Activated CD4-positive, alpha-beta T cell treated with anti-CD3 and anti-CD28 coated beads, Interleukin-2, Interleukin-4, amounts not matched to agents 100 ng/mL and 50 ng/mL, durations not matched to agents 16 hours and 8 hours (primary cell): ENCODE results near the gene ATP1B1.

ENCODE experiments used
- DNase-seq: peaks from one replicate; pipeline ENCODE4 v3.0.0-alpha.2; 2020; ENCODE audit warnings: low spot score

Gene ATP1B1

GRCh38 chr1:169106095-169106920, at the start of gene ATP1B1:
Gene ATP1B1 (plus strand): TSS chr1:169106690. CDS start chr1:169106830, 140 bp downstream.
- peak; percentile 76 for DNase-seq

GRCh38 chr1:169059421-169059820, 47.1 kb upstream of the ATP1B1 start:
- DNase-seq, result no peak

DNA sequence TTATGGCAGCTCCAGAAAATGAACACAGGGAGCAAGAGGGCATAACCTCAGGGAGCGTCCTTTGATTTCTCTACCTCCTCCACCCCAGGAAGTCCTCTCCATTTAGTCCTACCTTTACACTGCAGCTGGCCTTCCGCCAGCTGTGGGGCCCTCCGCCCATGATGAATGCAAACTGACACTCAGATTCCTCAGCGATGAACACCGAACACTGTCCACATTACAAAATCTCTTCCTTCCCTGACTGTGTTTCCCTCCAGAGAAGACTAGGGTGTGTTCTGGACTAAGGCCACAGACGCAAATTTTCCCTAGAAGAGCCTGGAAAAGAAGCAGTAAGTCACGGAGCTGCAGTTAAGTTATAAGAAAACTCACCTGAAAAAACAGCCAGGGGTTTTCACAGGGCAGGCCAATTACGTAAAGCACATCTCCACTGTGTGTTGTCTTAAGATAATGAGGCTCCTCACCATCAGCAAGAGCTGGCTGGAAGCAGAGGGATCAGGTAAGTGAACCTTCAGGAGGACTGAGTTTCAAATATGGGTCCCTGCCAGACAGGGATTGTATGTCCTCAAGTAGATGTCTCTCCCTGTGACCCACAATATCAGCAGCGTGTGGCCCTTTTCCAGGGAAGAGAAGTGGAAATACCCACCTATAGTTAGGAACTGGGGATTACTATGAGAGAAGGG, 46.3 kb upstream of the ATP1B1 start:
- DNase-seq, result no peak

DNA sequence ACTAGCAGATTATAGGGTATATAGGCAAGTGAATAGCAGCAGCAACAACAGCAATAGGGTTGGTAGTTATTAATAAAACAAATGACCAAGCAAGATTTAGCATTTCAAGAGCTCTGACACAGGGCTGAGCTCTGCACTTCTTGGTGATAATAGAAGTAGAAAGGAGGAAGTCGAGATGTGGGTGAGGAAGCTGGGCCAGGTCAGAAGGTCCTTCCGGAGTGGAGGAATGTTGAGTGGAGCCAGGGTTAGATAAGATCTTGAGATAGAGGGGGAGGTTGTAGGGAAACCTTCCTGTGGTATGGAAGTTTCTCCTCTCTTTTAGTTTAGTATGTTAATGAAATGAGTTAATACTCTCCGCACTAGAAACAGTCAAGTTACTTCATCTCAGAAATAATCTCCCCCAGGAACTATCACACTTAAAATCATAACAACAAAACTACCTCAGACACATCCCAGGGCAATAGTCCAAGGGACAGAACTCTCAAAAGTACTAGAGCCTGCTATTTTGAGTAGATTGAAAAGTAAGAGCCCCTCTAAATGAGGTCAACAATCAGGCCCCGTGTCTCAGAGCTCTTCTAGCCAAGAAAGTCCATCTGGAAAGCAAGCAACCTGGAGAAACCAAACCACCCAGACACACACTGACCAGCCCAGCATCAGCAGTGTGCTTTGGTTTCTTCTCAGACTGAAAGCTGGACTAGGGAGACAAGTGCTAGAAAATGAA, 45.4 kb upstream of the ATP1B1 start:
- no peak for DNase-seq

DNA sequence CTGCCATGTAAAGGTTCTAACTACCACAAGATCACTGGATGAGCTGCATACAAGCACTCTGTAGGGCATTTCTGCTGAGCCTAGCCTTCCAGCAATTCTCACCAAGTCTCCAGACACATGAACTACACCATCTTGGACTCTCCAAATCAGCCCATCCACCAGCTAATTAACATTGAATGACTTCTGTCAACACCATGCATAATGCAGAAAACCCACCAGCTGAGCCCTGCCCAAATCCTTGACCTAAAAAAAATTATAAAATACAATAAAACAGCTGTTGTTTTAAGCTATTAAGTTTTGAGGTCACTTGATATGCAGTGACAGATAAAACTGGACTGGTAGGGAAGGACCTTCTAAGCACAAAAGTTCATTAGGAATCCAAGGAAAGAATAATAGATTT, 44.3 kb upstream of the ATP1B1 start:
- no peak for DNase-seq

DNA sequence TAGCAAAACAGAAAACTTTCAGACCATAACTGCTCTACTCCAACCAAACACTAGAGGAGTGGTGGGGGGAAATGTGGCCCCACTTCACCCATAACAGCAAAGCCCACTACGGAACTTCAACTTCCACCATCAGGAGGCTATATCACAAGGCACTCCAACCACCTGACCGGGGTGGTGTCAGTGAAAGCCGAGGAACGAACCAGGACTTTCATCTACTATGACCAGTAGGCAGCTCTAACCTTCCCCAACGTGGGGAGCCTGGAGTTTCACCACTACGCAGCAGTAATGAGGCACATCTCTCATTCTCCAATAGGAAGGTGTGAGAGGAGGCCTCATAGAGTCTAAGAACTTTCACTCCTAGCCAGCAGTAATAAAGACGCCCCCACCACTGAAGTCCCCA, 42.4 kb upstream of the ATP1B1 start:
- DNase-seq, result no peak

GRCh38 chr1:169070547-169070946, 35.9 kb upstream of the ATP1B1 start:
- no peak for DNase-seq

DNA sequence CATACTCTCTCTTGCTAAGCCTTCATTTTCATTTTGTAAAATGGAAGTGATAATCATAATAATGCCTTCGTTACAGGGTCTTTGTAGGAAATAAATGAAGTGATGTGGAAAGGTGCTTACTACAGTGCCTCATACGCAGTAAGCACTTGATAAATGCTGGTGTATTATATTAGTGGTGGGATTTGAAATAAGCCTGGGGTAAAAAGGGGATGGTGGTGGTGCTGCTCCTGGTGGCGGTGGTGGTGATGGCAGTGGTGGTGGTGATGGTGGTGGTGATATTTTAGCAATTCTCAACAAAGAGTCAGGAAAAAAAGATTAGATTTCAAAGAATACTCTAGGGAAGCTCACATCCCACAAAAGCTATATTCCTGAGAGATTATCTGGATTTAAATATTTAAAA, 35.5 kb upstream of the ATP1B1 start:
- DNase-seq, result no peak

DNA sequence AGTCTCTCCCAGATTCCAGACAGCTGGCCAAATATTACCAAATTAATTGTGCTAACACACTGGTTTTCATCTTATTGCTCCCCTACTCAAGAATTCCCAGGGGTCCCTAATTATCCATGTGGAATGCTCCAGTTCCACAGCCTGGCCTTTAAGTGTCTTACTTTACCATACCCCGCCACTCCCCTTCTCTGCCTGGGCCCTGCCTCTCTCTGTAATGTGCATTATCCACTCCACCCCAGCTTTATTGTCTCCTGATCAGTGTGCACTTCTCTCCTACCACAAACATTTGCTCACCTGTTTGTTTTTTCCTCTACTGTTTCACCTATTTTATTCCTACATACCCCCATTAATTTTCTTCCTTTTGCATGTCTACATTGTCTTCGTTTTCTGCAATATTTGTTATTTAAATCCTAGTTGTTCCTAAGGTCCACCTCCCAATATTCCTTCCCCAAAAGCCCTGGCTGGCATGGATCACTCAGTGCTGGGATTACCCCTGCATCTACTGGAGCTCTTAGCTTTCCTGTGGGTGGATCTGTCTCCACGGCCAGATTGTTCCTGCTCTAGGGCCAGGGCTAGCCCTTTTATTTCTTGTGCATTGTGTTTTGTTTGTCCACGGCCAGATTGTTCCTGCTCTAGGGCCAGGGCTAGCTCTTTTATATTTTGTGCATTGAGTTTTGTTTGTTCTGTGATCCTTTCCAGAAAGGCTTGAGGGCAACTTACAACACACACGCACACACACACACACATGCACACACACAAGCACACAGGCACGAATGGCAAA, 33.4 kb upstream of the ATP1B1 start:
- no peak for DNase-seq

GRCh38 chr1:169078163-169078883, 28.2 kb upstream of the ATP1B1 start:
- no peak for DNase-seq

GRCh38 chr1:169081503-169082123, 24.9 kb upstream of the ATP1B1 start:
- no peak for DNase-seq

- no peak for DNase-seq
Measured at GRCh38 chr1:169085911-169086310, 20.6 kb upstream of the ATP1B1 start.

DNA sequence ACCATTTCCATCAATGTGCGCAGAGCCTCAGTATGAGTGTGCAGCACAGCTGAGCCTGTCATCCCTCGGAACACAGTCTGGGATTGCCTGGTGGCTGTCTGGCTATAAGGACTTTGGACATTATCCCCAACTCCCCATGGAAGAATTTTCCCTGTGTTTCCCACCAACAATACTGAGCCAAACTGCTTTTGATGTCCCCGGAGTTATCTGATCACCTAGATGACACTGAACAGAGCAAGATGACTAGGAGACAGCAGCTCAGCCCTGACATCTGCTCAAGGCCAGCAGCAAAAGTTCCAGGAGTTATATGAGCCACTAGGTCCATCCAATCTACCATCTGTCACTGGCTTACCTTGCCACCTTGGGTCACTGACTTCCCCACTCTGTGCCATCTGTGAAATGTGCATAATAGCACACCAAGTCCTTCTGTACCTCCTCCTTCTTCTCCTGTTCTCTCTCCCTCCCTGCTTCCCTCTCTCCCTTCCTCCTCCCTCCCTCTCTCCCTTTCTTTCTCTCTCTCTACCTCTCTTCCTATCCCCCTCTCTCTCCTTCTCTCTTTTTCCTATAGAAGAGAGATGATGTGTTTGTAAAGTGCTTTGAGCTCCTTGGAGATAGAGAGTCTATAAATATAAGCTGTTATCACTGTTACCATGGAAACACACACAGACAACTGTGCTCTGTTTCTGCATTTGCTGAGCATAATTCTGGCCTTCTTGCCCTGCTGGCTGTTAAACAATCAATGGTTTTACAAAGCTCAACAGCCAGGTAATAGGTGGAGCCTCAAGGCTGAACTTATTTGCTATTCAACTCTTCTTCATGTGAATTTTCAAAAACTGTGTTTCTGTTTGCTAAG, 19.7 kb upstream of the ATP1B1 start:
- DNase-seq, result no peak

DNA sequence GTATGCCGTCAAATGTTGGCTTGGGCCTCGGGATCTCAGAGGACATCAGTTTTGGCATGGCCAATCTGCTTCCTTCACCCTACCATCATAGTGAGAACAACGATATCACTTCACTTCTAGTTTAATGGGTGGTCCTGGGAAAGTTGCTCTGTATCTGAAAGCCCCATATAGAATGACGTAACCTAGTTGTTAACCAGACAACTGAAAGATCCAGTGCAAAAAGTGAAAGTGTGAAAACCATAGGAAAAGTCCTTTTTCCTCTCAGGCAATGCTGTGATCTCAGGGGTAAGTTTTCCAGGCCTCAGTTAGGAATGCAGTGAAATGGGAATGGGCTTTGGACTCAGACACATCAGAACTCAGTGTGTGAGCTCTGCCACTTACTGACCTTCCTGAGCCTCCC, 18.6 kb upstream of the ATP1B1 start:
- DNase-seq, result no peak

DNA sequence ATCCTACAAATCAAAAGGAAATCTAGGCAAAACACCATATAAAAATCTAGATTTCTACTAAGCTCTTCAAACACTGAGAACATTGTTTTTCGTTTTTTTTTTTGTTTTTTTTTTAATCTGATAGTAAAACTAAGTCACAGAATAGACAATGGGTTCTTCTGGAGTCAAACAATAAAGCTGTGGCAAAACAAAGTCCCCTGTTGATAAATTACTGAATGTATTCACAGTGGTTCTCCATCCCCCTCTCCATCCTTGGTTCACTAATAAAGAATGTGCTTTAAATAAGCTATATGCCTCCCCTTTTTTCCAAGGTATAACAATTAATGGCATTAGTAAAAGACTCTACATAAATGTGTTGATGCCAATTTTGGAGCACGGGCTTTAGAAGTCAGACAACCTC, 16.7 kb upstream of the ATP1B1 start:
- no peak for DNase-seq

- no peak for DNase-seq
Measured at GRCh38 chr1:169090308-169090899, 16.1 kb upstream of the ATP1B1 start.

- DNase-seq, result no peak
Measured at GRCh38 chr1:169090900-169091311, 15.6 kb upstream of the ATP1B1 start.

GRCh38 chr1:169091480-169091941, 15.0 kb upstream of the ATP1B1 start:
- no peak for DNase-seq

- no peak for DNase-seq
Measured at GRCh38 chr1:169092399-169092798, 14.1 kb upstream of the ATP1B1 start.
